ENCODE data around the gene FARP2. TPM values are rescaled to one million over a fixed set of nuclear protein-coding genes. Genes with fewer than 3 reads are reported as not detected.
"Not testable (repeated sequence)": the region's sequence is repeated elsewhere in the genome, so short reads cannot be mapped to it uniquely, and the experiment has no call there.

Gene FARP2
- total RNA-seq, 1 donor from 2014 or later = 63.6 TPM

DNA sequence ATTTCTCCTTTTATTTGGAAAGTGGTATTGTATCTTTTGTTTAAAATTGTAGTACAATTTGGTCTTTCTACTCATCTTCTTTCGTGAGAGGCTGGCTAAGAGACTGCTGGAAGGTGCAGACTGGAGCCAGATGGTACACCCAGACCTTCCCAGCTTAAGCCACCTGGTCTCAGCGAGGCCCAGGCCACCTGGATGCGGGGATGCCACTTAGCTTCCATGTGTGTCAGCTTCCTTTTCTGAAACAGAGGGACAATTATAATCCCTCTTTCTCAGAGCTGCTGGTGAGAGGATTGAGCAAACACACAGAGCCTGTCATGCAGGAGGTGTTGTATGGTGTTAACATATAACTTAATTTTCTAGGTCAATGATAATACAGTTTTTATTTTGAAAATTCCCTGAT is 17.4 kb downstream of the FARP2 start:
- Mint-ChIP-seq H3K4me3 (ENCODE audit: low read depth) (peak overlapping the region; percentile 24), H3K9me3 (ENCODE audit: low read depth) (no peaks in the 10 kb centered on the region), H3K27ac (peak overlapping the region; percentile 78), H3K27me3 (no peaks in the 10 kb centered on the region), H3K36me3 (ENCODE audit: insufficient read depth) (peaks cover 4% of the 10 kb centered on the region), H3K4me1 (ENCODE audit: low read depth) (peaks cover 43% of the 10 kb centered on the region)
- TF ChIP-seq, protein P1, sequence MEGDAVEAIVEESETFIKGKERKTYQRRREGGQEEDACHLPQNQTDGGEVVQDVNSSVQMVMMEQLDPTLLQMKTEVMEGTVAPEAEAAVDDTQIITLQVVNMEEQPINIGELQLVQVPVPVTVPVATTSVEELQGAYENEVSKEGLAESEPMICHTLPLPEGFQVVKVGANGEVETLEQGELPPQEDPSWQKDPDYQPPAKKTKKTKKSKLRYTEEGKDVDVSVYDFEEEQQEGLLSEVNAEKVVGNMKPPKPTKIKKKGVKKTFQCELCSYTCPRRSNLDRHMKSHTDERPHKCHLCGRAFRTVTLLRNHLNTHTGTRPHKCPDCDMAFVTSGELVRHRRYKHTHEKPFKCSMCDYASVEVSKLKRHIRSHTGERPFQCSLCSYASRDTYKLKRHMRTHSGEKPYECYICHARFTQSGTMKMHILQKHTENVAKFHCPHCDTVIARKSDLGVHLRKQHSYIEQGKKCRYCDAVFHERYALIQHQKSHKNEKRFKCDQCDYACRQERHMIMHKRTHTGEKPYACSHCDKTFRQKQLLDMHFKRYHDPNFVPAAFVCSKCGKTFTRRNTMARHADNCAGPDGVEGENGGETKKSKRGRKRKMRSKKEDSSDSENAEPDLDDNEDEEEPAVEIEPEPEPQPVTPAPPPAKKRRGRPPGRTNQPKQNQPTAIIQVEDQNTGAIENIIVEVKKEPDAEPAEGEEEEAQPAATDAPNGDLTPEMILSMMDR (IDR thresholded peaks at IDR 0.05; ENCODE audit: unreplicated experiment) = no peak
- no peak for DNase-seq (ENCODE audit: low spot score, unreplicated experiment)

DNA sequence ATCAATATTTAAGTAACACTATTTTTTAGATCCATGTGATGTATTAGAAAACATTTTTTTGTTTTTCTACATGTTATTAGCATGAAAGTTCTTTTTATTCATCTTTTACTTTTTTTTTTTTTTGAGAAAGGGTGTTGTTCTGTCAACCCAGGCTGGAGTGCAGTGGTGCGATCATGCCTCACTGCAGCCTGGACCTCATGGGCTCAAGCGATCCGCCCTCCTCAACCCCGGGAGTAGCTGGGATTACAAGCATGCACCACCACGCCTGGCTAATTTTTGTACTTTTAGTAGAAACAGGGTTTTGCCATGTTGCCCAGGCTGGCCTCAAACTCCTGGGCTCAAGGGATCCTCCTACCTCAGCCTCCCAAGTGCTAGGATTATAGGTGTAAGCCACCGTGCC is 17.8 kb downstream of the FARP2 start:
- not testable (repeated sequence) for H3K4me3 Mint-ChIP-seq (ENCODE audit: low read depth); H3K36me3 Mint-ChIP-seq (ENCODE audit: insufficient read depth); DNase-seq (ENCODE audit: low spot score, unreplicated experiment); H3K9me3 Mint-ChIP-seq (ENCODE audit: low read depth); H3K27me3 Mint-ChIP-seq
- peak overlapping the region; percentile 73 for H3K27ac Mint-ChIP-seq
- peaks cover 42% of the 10 kb centered on the region for H3K4me1 Mint-ChIP-seq (ENCODE audit: low read depth)

DNA sequence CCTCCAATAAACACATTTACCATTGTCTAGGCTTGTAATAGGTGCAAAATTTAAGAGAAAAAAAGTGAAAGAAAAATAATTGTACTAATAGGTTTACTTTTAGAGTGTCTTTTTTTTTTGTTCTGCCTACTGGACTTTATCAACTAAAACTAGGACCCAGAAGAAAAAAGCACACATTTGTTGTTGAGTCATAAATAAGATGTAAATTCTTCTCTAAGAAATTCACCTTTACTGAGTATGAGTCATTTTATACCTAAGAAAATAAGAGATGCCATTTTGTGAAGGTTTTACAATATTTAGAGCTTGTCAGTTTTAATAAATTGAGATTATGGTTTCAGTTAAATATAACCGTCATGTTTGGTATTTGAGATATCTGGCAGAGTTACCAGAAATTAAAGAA is 19.2 kb downstream of the FARP2 start:
- Mint-ChIP-seq H3K4me3 (ENCODE audit: low read depth) (peak overlapping the region; percentile 58), H3K36me3 (ENCODE audit: insufficient read depth) (peaks cover 7% of the 10 kb centered on the region), H3K27me3 (no peaks in the 10 kb centered on the region), H3K27ac (peak overlapping the region; percentile 96), H3K9me3 (ENCODE audit: low read depth) (no peaks in the 10 kb centered on the region), H3K4me1 (ENCODE audit: low read depth) (peaks cover 41% of the 10 kb centered on the region)
- DNase-seq (ENCODE audit: low spot score, unreplicated experiment) = no peak
- TF ChIP-seq, protein P1 (IDR thresholded peaks at IDR 0.05; ENCODE audit: unreplicated experiment) = no peak

DNA sequence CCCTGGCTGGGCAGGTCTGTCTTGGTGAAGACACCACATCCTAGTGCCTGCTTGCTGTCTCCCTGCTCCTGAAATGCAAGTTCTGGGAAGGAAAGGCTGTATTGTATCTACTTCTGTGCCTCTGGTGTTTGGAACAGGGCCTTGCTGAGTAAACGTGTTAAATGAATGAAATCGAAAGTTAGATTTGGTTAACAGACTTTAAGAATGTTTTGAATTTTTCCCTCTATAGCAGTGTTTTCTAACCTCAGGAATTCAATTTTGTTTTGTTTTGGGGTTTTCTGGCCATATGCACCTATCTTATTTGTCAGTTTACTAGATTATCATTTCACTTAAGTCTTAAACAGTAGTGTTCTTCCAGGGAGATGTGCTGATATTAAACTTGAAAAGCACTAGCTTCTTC is 20.7 kb downstream of the FARP2 start:
- Mint-ChIP-seq H3K9me3 (ENCODE audit: low read depth) (no peaks in the 10 kb centered on the region), H3K4me3 (ENCODE audit: low read depth) (no peak overlapping the region), H3K27ac (peak overlapping the region; percentile 84), H3K4me1 (ENCODE audit: low read depth) (peaks cover 39% of the 10 kb centered on the region), H3K36me3 (ENCODE audit: insufficient read depth) (peaks cover 8% of the 10 kb centered on the region), H3K27me3 (no peaks in the 10 kb centered on the region)
- TF ChIP-seq, protein P1 (IDR thresholded peaks at IDR 0.05; ENCODE audit: unreplicated experiment) = no peak
- DNase-seq (ENCODE audit: low spot score, unreplicated experiment) = no peak

DNA sequence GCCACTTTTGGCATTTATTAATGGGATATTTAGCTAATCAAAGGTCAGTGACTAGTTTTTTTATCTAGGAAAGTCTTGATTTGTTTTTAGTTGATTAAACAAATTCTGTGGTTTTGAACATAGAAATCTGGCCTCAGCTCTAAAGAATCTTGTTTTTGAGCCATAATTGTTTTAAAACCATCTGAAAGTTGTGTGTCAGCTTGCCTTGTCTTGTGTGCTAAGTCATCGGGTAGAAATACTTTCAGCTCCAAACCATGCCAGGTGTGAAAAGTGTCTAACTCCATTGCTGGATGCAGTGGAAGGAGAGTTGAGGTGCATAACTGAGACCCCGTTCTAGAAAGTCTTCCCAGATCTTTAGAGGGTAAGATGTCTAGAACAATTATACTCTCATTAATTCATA is 22.7 kb downstream of the FARP2 start:
- Mint-ChIP-seq H3K9me3 (ENCODE audit: low read depth) (no peaks in the 10 kb centered on the region), H3K27ac (peak overlapping the region; percentile 33), H3K36me3 (ENCODE audit: insufficient read depth) (peaks cover 13% of the 10 kb centered on the region), H3K4me3 (ENCODE audit: low read depth) (no peak overlapping the region), H3K4me1 (ENCODE audit: low read depth) (peaks cover 25% of the 10 kb centered on the region), H3K27me3 (no peaks in the 10 kb centered on the region)
- TF ChIP-seq, protein P1 (IDR thresholded peaks at IDR 0.05; ENCODE audit: unreplicated experiment) = no peak
- DNase-seq (ENCODE audit: low spot score, unreplicated experiment) = no peak
